H1 (cell line): ENCODE measurements around the gene ARL8A. TPM values are rescaled to one million over a fixed set of nuclear protein-coding genes. Genes with fewer than 3 reads are reported as not detected.
A peak's percentile ranks its signal among the peaks of the same experiment; 100 is the strongest.
"Not testable (repeated sequence)": the region's sequence is repeated elsewhere in the genome, so short reads cannot be mapped to it uniquely, and the experiment has no call there.

Source experiments
- CTCF ChIA-PET: fragments of 300-600 bp; sonication (Branson Sonifier 250); formaldehyde crosslinking; loops from one replicate; lab custom pipeline; 2021; ENCODE audit not compliant: partially characterized antibody; lab: Charles Lee
- POLR2A ChIA-PET: fragments of 300-600 bp; sonication (Branson Sonifier 250); formaldehyde crosslinking; loops from one replicate; lab custom pipeline; 2021; ENCODE audit warnings: inconsistent platforms; ENCODE audit not compliant: partially characterized antibody; lab: Charles Lee
- DNase-seq, 2 experiments: peaks; one replicate each; pipeline versions ENCODE4 v3.0.0 to v3.0.0-alpha.2; 2010 to 2022; ENCODE audit warnings: low spot score in 2 of 2, low read depth in 1 of 2, mixed read lengths in 1 of 2
- FAIRE-seq: peaks from 2 replicates; lab custom pipeline; 2011; peaks lifted over from hg19 to GRCh38; lab: Jason Lieb, UNC
- H2AFZ ChIP-seq: 2 replicates; pipeline ENCODE4 v1.8.1; 2012; ENCODE audit warnings: low read length, inconsistent platforms
- H2AK5ac ChIP-seq: 2 replicates; pipeline ENCODE4 v1.6.1; 2013; ENCODE audit warnings: low read depth, low read length
- H2BK120ac ChIP-seq: replicated peaks from 2 replicates; pipeline ENCODE3; 2013; ENCODE audit warnings: low read depth, low read length, inconsistent platforms
- H2BK12ac ChIP-seq: 2 replicates; pipeline ENCODE4 v1.6.1; 2013; ENCODE audit warnings: low read depth, low read length
- H2BK15ac ChIP-seq: 2 replicates; pipeline ENCODE4 v1.6.1; 2013; ENCODE audit warnings: low read length
- H2BK20ac ChIP-seq: 2 replicates; pipeline ENCODE4 v1.6.1; 2013; ENCODE audit warnings: low read length
- H2BK5ac ChIP-seq: 2 replicates; pipeline ENCODE4 v1.6.1; 2013; ENCODE audit warnings: low read depth, low read length
- H3K14ac ChIP-seq: 2 replicates; pipeline ENCODE4 v1.6.1; 2013; ENCODE audit warnings: inconsistent platforms; ENCODE audit not compliant: insufficient read length
- H3K18ac ChIP-seq: 2 replicates; pipeline ENCODE4 v1.6.1; 2013; ENCODE audit warnings: low read length; ENCODE audit errors: extremely low read depth
- H3K23ac ChIP-seq: 2 replicates; pipeline ENCODE4 v1.6.1; 2013; ENCODE audit warnings: inconsistent platforms; ENCODE audit not compliant: insufficient read length
- H3K23me2 ChIP-seq: 2 replicates; pipeline ENCODE4 v1.6.1; 2013; ENCODE audit warnings: low read depth, low read length
- H3K27ac ChIP-seq: 2 replicates; pipeline ENCODE4 v1.6.1; 2011; ENCODE audit warnings: low read depth, low read length, inconsistent platforms
- H3K27me3 ChIP-seq, 4 experiments: replicated peaks in 1 of 4; 1 replicate in 1 of 4; 2 replicates in 3 of 4; pipeline versions ENCODE4 v1.6.1 to v1.8.1; 2011 to 2013; ENCODE audit warnings: low read length in 3 of 4, mild to moderate bottlenecking in 3 of 4, inconsistent platforms in 2 of 4, mixed read lengths in 2 of 4, moderate library complexity in 1 of 4; ENCODE audit not compliant: control insufficient read depth in 3 of 4, insufficient read depth in 3 of 4; ENCODE audit errors: extremely low read depth in 1 of 4
- H3K36me3 ChIP-seq, 4 experiments: 2 replicates each; pipeline versions ENCODE4 v1.6.1 to v1.8.1; 2011 to 2013; ENCODE audit warnings: mild to moderate bottlenecking in 4 of 4, low read length in 3 of 4, moderate library complexity in 2 of 4, control low read depth in 1 of 4, inconsistent platforms in 1 of 4; ENCODE audit not compliant: insufficient read depth in 4 of 4, control insufficient read depth in 2 of 4
- H3K4ac ChIP-seq: replicated peaks from 2 replicates; pipeline ENCODE3; 2013; ENCODE audit warnings: low read length, low read depth, mixed read lengths, inconsistent platforms; ENCODE audit not compliant: insufficient read length
- H3K4me1 ChIP-seq, 4 experiments: replicated peaks in 1 of 4; 1 replicate in 1 of 4; 2 replicates in 3 of 4; pipeline versions ENCODE4 v1.6.1 to v1.8.1; 2011 to 2013; ENCODE audit warnings: low read length in 3 of 4, inconsistent platforms in 2 of 4, mixed read lengths in 1 of 4; ENCODE audit not compliant: insufficient read depth in 4 of 4, control insufficient read depth in 3 of 4
- H3K4me2 ChIP-seq, 2 experiments: 2 replicates each; pipeline versions ENCODE4 v1.6.1 to v1.8.1; 2011 to 2013; ENCODE audit warnings: low read depth in 2 of 2, low read length in 2 of 2, control low read depth in 1 of 2, inconsistent platforms in 1 of 2, mild to moderate bottlenecking in 1 of 2; ENCODE audit not compliant: insufficient read depth in 1 of 2
- H3K4me3 ChIP-seq, 4 experiments: fragments of 200-600, 300-600 bp in 1 of 4; sonication (generic), shearing (Covaris generic), sonication (Bioruptor Twin) in 1 of 4; 2 replicates each; pipeline versions ENCODE4 v1.5.1 to v1.8.1; 2011 to 2016; ENCODE audit warnings: low read length in 4 of 4, low read depth in 3 of 4, control low read depth in 2 of 4, inconsistent platforms in 2 of 4, mild to moderate bottlenecking in 2 of 4, mixed read lengths in 1 of 4, moderate library complexity in 1 of 4; ENCODE audit not compliant: insufficient read depth in 2 of 4; ENCODE audit errors: extremely low read depth in 1 of 4
- H3K56ac ChIP-seq: replicated peaks from 2 replicates; pipeline ENCODE3; 2013; ENCODE audit warnings: low read depth, mild to moderate bottlenecking, mixed read lengths, low read length, inconsistent platforms; ENCODE audit not compliant: insufficient read length
- H3K79me1 ChIP-seq: 2 replicates; pipeline ENCODE4 v1.6.1; 2013; ENCODE audit warnings: low read depth, low read length, control low read depth
- H3K79me2 ChIP-seq, 2 experiments: 2 replicates each; pipeline versions ENCODE4 v1.6.1 to v1.8.1; 2012 to 2013; ENCODE audit warnings: low read length in 2 of 2, mild to moderate bottlenecking in 2 of 2, inconsistent platforms in 1 of 2; ENCODE audit not compliant: insufficient read depth in 2 of 2, control insufficient read depth in 1 of 2
- H3K9ac ChIP-seq, 4 experiments: replicated peaks in 1 of 4; 1 replicate in 1 of 4; 2 replicates in 3 of 4; pipeline versions ENCODE4 v1.6.1 to v1.8.1; 2011 to 2013; ENCODE audit warnings: low read depth in 3 of 4, low read length in 3 of 4, control low read depth in 2 of 4, mild to moderate bottlenecking in 2 of 4, moderate library complexity in 2 of 4, inconsistent platforms in 1 of 4; ENCODE audit errors: extremely low read depth in 1 of 4
- H3K9me3 ChIP-seq, 2 experiments: 2 replicates each; pipeline versions ENCODE4 v1.6.1 to v1.8.1; 2012 to 2013; ENCODE audit warnings: mild to moderate bottlenecking in 2 of 2, moderate library complexity in 2 of 2, control low read depth in 1 of 2, inconsistent platforms in 1 of 2, low read depth in 1 of 2, low read length in 1 of 2, mixed read lengths in 1 of 2; ENCODE audit not compliant: insufficient read depth in 2 of 2
- H4K20me1 ChIP-seq, 2 experiments: replicated peaks in 1 of 2; 2 replicates each; pipeline versions ENCODE3 to v1.8.1; 2011 to 2013; ENCODE audit warnings: inconsistent platforms in 2 of 2, low read length in 2 of 2, mild to moderate bottlenecking in 1 of 2; ENCODE audit not compliant: insufficient read depth in 2 of 2, control insufficient read depth in 1 of 2
- H4K5ac ChIP-seq: 2 replicates; pipeline ENCODE4 v1.6.1; 2013; ENCODE audit warnings: low read length, low read depth, mixed read lengths, inconsistent platforms; ENCODE audit not compliant: insufficient read length
- H4K8ac ChIP-seq: 2 replicates; pipeline ENCODE4 v1.8.0; 2013; ENCODE audit warnings: mild to moderate bottlenecking, moderate library complexity, low read length, inconsistent platforms; ENCODE audit not compliant: insufficient read depth; ENCODE audit errors: extremely low read depth
- H4K91ac ChIP-seq: replicated peaks from 2 replicates; pipeline ENCODE3; 2013; ENCODE audit warnings: low read length, mixed read lengths, inconsistent platforms; ENCODE audit not compliant: insufficient read length
- BCL11A ChIP-seq, 2 experiments: IDR thresholded peaks; one replicate each; pipeline ENCODE4 v1.6.1; 2011; ENCODE audit warnings: low read depth in 2 of 2, low read length in 2 of 2, mild to moderate bottlenecking in 2 of 2
- RAD21 ChIP-seq, 2 experiments: IDR thresholded peaks in 1 of 2; conservative IDR thresholded peaks in 1 of 2; 2 replicates each; pipeline ENCODE4 v1.6.1; 2011; ENCODE audit warnings: low read depth in 2 of 2, low read length in 2 of 2, improper control_type of control experiment in 1 of 2, inconsistent platforms in 1 of 2, mild to moderate bottlenecking in 1 of 2, moderate library complexity in 1 of 2
- SAP30 ChIP-seq: fragments of 300-600 bp; sonication (generic); IDR thresholded peaks from 2 replicates; pipeline ENCODE4 v1.7.1; 2012; ENCODE audit warnings: low read length, moderate library complexity, mild to moderate bottlenecking, inconsistent platforms; ENCODE audit not compliant: insufficient read depth, insufficient replicate concordance
- WGBS, 2 experiments: shearing (Covaris generic) in 1 of 2; methylation state at CpG; one replicate each; pipeline versions ENCODE4 v1.1.6 to v1.1.7; 2013 to 2015; ENCODE audit warnings: low lambda C conversion rate in 2 of 2, mixed read lengths in 2 of 2, inconsistent platforms in 1 of 2, low coverage in 1 of 2, missing lambda C conversion rate in 1 of 2; ENCODE audit not compliant: insufficient replicate concordance in 2 of 2, insufficient coverage in 1 of 2, insufficient read length in 1 of 2; ENCODE audit errors: extremely low coverage in 1 of 2, missing lambda C conversion rate in 1 of 2; 5-methylcytosine and 5-hydroxymethylcytosine counted together
- polyA plus RNA-seq, 7 experiments: library from polyadenylated mRNA; depleted of rRNA in 3 of 7; stranded (reverse) in 5 of 7; unstranded in 2 of 7; fragments of >200 nt in 5 of 7; fragments of 200-250 nt in 2 of 7; gene quantifications; 1 replicate in 5 of 7; 2 replicates in 1 of 7; 4 replicates in 1 of 7; pipeline versions ENCODE4 v1.2.1 to v1.2.3, GENCODE V29; 2011 to 2013; ENCODE audit warnings: missing spikeins in 2 of 7, mixed read lengths in 2 of 7
- total RNA-seq: library from RNA; stranded (reverse); fragmentation: NEBNext Ultra II Directional; extraction: Animal tissue kit (Norgen Biotek cat#: 25700); gene quantifications from 2 replicates; pipeline ENCODE4 v1.2.1, GENCODE V29; 2021

Gene ARL8A
- total and polyA plus RNA-seq, 2 of the 8 experiments (the other 6 are each of a cell fraction or from before 2014, with no cell fraction given) = 40.3 to 58.7 TPM

DNA sequence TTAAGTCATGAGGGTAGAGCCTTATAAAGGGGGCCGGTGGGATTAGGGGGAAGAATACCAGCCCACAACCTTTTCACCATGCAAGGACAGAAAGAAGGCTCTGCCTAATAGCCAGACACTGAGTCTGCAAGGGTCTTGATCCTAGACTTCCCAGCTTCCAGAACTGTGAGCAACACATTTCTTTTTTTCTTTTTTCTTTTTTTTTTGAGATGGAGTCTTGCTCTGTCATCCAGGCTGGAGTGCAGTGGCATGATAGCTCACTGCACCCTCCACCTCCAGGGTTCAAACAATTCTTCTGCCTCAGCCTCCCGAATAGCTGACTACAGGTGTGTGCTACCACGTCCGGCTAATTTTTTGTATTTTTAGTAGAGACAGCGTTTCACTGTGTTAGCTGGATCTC, 1.7 kb upstream of the ARL8A start (continued):
- TF ChIP-seq RAD21 (IDR thresholded peaks at IDR 0.05 in 1 of 2, conservative IDR thresholded peaks at IDR 0.05 in 1 of 2; ENCODE audit: low read depth in 2 of 2, low read length in 2 of 2) = no peak
- no peak for TF ChIP-seq BCL11A (IDR thresholded peaks at IDR 0.05; ENCODE audit: low read depth in 2 of 2, low read length in 2 of 2)
- TF ChIP-seq SAP30 = no peak
- TF ChIP-seq, all 59 proteins: peak for 0

DNA sequence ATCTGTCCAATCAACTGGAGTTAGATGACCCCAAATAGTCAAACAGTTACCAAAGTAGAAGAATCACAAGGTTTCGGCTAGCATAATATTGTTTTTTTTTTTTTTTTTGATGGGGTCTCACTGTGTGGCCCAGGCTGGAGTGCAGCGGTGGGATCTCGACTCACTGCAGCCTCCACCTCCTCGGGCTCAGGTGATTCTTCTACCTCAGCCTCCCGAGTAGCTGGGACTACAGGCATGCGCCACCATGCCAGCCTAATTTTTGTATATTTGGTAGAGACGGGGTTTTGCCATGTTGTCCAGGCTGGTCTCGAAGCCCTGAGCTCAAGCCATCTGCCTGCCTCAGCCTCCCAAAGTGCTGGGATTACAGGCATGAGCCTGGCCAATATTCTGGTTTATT, 1.2 kb upstream of the ARL8A start:
- H4K8ac ChIP-seq, H4K5ac ChIP-seq, H4K91ac ChIP-seq, DNase-seq, H3K4ac ChIP-seq, H2BK20ac ChIP-seq, H2AK5ac ChIP-seq, H3K79me1 ChIP-seq, H3K14ac ChIP-seq, H3K18ac ChIP-seq, H3K4me3 ChIP-seq, H3K9me3 ChIP-seq, H2BK5ac ChIP-seq, H2AFZ ChIP-seq, H2BK15ac ChIP-seq, H3K27me3 ChIP-seq, H3K23ac ChIP-seq, H3K56ac ChIP-seq, H3K36me3 ChIP-seq, H3K27ac ChIP-seq, FAIRE-seq, H2BK120ac ChIP-seq, H2BK12ac ChIP-seq, H3K9ac ChIP-seq: not testable (repeated sequence)
- H3K4me1 ChIP-seq = peaks cover 3 to 13% (median 9%) of the 10 kb centered on the region in 4 experiments; a peak in 6 of 7 replicates
- ChIA-PET POLR2A (interaction anchor here (1.3 to 1.6 kb wide), 2 partner anchors 10 to 14 kb away, joined by 3 to 4 read pairs; no protein-coding TSS in a partner anchor), CTCF (interaction anchor here (0.9 to 6.1 kb wide), 4 partner anchors 10 to 44 kb away, joined by 3 to 50 read pairs (median 4); no protein-coding TSS in a partner anchor)
- H4K20me1 ChIP-seq = peaks cover 2 to 11% of the 10 kb centered on the region in 2 experiments
- H3K79me2 ChIP-seq = peaks cover 3 to 26% of the 10 kb centered on the region in 2 experiments; a peak in 3 of 4 replicates
- peaks cover 13% of the 10 kb centered on the region for H3K23me2 ChIP-seq
- peak overlapping the region in 1 of 2 experiments; percentile 92; a peak in 1 of 4 replicates for H3K4me2 ChIP-seq
- WGBS, 2 experiments = 86% methylated on average over 6 of the region's 8 CpGs; no CpG with 5 or more reads in 1 of the 2 experiments
